NB4 (cell line): ENCODE results near the gene RFWD3.

Experiments used
- CTCF ChIP-seq: IDR thresholded peaks from one replicate; pipeline ENCODE4 v1.5.1; 2012; ENCODE audit warnings: low read depth, low read length
- MAX ChIP-seq: IDR thresholded peaks from 2 replicates; pipeline ENCODE4 v1.6.1; 2011; ENCODE audit warnings: low read depth, low read length

DNA sequence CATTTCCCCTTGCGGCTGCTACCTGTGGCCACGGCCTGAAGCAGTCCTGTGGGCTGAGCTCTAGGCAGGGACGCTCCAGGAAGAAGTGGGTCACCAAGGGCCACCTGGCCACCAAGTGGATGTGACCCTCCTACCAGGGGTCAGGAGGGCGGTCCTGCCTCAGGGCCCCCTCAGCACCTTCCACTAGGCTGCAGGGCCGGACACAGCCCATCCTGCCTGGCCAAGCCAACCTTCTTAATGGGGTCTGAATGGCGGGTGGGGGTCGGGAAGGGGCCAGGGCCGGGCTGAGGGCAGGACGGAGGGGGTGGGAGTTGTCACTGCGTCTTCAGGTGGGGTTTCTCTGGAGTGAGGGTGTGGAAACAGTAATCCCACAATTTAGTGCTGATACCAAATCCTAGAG lies 47.2 kb upstream of the RFWD3 start:
- no peak for TF ChIP-seq CTCF
- TF ChIP-seq MAX = no peak
